ENCODE results near the gene PTPRT. TPM values are rescaled to one million over a fixed set of nuclear protein-coding genes. Genes with fewer than 3 reads are reported as not detected.
A peak's percentile ranks its signal among the peaks of the same experiment; 100 is the strongest.

PTPRT gene
- polyA plus RNA-seq, 3 donors, result not detected

GRCh38 chr20:42978184-42978974 is 211.3 kb downstream of the PTPRT start:
- peaks cover 0 to 3% of the 10 kb centered on the region in 2 donors for H3K9me3 ChIP-seq (replicated peaks in 1 of 2; ENCODE audit: control insufficient read depth in 1 of 2, insufficient read depth in 1 of 2, low read length in 2 of 2)
- TF ChIP-seq CTCF (IDR thresholded peaks at IDR 0.05), result no peak
- H3K27me3 Mint-ChIP-seq (ENCODE audit: low read depth in 3 of 3), result peaks cover 0 to 5% (median 2%) of the 10 kb centered on the region in 3 donors
- DNase-seq, result no peak
- H3K4me3 ChIP-seq (replicated peaks in 1 of 3; ENCODE audit: low read depth in 2 of 3, low read length in 3 of 3), result no peak overlapping the region
- no peaks in the 10 kb centered on the region for H3K4me1 ChIP-seq (ENCODE audit: control insufficient read depth in 1 of 2, insufficient read depth in 2 of 2, low read length in 2 of 2)
- H3K4me1 Mint-ChIP-seq, result no peaks in the 10 kb centered on the region
- 80% methylated on average over 3 of the region's 12 CpGs for WGBS (ENCODE audit: insufficient coverage)
- H3K27ac Mint-ChIP-seq, result no peak overlapping the region
- peaks cover 0 to 3% (median 0%) of the 10 kb centered on the region in 7 donors for H3K9me3 Mint-ChIP-seq
- no peaks in the 10 kb centered on the region for H3K27me3 ChIP-seq (ENCODE audit: control insufficient read depth in 2 of 2, insufficient read depth in 2 of 2, low read length in 2 of 2)
- H3K36me3 Mint-ChIP-seq, result no peaks in the 10 kb centered on the region
- no peaks in the 10 kb centered on the region for H3K79me2 ChIP-seq (ENCODE audit: insufficient read depth, low read length)
- H3K9ac ChIP-seq (ENCODE audit: insufficient read depth, low read length, poor library complexity, severe bottlenecking), result no peak overlapping the region
- H3K4me2 ChIP-seq (replicated peaks; ENCODE audit: extremely low read depth, low read length, poor library complexity, severe bottlenecking), result no peak overlapping the region
- no peaks in the 10 kb centered on the region for H4K20me1 ChIP-seq (ENCODE audit: insufficient read depth, low read length)
- intact Hi-C loops (cut with micrococcal nuclease), result no loop called here
- peak overlapping the region in 1 of 2 donors; percentile 7 for H3K4me3 Mint-ChIP-seq
- no peak overlapping the region for H3K27ac ChIP-seq (ENCODE audit: low read depth in 1 of 2, low read length in 2 of 2)
- no peak overlapping the region for H2AFZ ChIP-seq (ENCODE audit: insufficient read depth, low read depth, low read length, poor library complexity, severe bottlenecking)
- H3K36me3 ChIP-seq (replicated peaks in 1 of 2; ENCODE audit: control insufficient read depth in 1 of 2, insufficient read depth in 2 of 2, low read length in 2 of 2), result no peaks in the 10 kb centered on the region

DNA sequence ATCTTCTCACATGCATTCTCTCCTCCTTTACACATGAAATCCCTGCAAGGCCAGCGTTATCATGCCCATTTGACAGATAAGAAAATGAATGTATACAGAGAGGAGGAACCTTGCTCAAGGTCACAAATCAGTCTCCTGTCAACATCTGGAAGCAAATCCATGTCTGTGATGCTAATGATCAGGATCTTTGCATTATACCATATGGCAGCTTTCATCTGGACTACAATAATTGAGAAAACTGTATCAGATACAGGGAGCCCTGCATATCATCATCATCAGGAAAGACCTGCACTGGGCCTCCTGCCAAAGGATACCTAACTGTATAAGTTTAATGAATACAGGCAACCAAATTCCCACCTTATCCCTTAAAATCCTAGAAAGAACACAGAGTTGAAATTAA is 213.7 kb downstream of the PTPRT start:
- no peaks in the 10 kb centered on the region for H3K4me1 ChIP-seq (ENCODE audit: control insufficient read depth in 1 of 2, insufficient read depth in 2 of 2, low read length in 2 of 2)
- no peak for DNase-seq
- H3K4me2 ChIP-seq (replicated peaks; ENCODE audit: extremely low read depth, low read length, poor library complexity, severe bottlenecking), result no peak overlapping the region
- H3K27ac ChIP-seq (ENCODE audit: low read depth in 1 of 2, low read length in 2 of 2), result no peak overlapping the region
- no peaks in the 10 kb centered on the region for H3K36me3 ChIP-seq (replicated peaks in 1 of 2; ENCODE audit: control insufficient read depth in 1 of 2, insufficient read depth in 2 of 2, low read length in 2 of 2)
- Mint-ChIP-seq H3K36me3 (no peaks in the 10 kb centered on the region), H3K27ac (no peak overlapping the region), H3K4me3 (no peak overlapping the region), H3K4me1 (no peaks in the 10 kb centered on the region), H3K9me3 (peaks cover 0 to 4% (median 0%) of the 10 kb centered on the region in 7 donors), H3K27me3 (ENCODE audit: low read depth in 3 of 3) (peaks cover 0 to 4% (median 2%) of the 10 kb centered on the region in 3 donors)
- H3K79me2 ChIP-seq (ENCODE audit: insufficient read depth, low read length), result no peaks in the 10 kb centered on the region
- H3K4me3 ChIP-seq (replicated peaks in 1 of 3; ENCODE audit: low read depth in 2 of 3, low read length in 3 of 3), result no peak overlapping the region
- TF ChIP-seq CTCF (IDR thresholded peaks at IDR 0.05), result no peak
- no peaks in the 10 kb centered on the region for H3K27me3 ChIP-seq (ENCODE audit: control insufficient read depth in 2 of 2, insufficient read depth in 2 of 2, low read length in 2 of 2)
- H4K20me1 ChIP-seq (ENCODE audit: insufficient read depth, low read length), result no peaks in the 10 kb centered on the region
- intact Hi-C loops (cut with micrococcal nuclease), result no loop called here
- no peaks in the 10 kb centered on the region for H3K9me3 ChIP-seq (replicated peaks in 1 of 2; ENCODE audit: control insufficient read depth in 1 of 2, insufficient read depth in 1 of 2, low read length in 2 of 2)
- H3K9ac ChIP-seq (ENCODE audit: insufficient read depth, low read length, poor library complexity, severe bottlenecking), result no peak overlapping the region
- WGBS (ENCODE audit: insufficient coverage), result no CpG with 5 or more reads among the region's 1 CpG
- H2AFZ ChIP-seq (ENCODE audit: insufficient read depth, low read depth, low read length, poor library complexity, severe bottlenecking), result no peak overlapping the region

Measured in CD14-positive monocyte (primary cell).